SK-N-MC (cell line): ENCODE data around the gene NKAIN2.

Source experiments
- FOXP2 ChIP-seq: optimal IDR thresholded peaks from 2 replicates; pipeline ENCODE3; 2011; ENCODE audit warnings: mild to moderate bottlenecking, moderate library complexity; ENCODE audit not compliant: insufficient read depth; ENCODE audit errors: extremely low read length, control extremely low read depth
- POLR2AphosphoS5 ChIP-seq: IDR thresholded peaks from 2 replicates; pipeline ENCODE4 v1.6.1; 2012; ENCODE audit warnings: mild to moderate bottlenecking, low read depth, low read length, borderline replicate concordance

- TF ChIP-seq POLR2AphosphoS5: no peak
- no peak for TF ChIP-seq FOXP2
Measured at GRCh38 chr6:124719913-124720312, 916.2 kb downstream of the NKAIN2 start.
